Measurements from ENCODE around the gene TRIM42.

- no peak for TF ChIP-seq CTCF (IDR thresholded peaks at IDR 0.05; ENCODE audit: borderline replicate concordance, extremely low read depth, low read length, poor library complexity, severe bottlenecking)
- TF ChIP-seq EZH2 (IDR thresholded peaks at IDR 0.05; ENCODE audit: borderline replicate concordance, low read depth, low read length, severe bottlenecking) = no peak
Observed at GRCh38 chr3:140705954-140706353, 28.1 kb downstream of the TRIM42 start.
